Measurements from ENCODE around the gene ZNF567.
A peak's percentile ranks its signal among the peaks of the same experiment; 100 is the strongest.
"Not testable (repeated sequence)": the region's sequence is repeated elsewhere in the genome, so short reads cannot be mapped to it uniquely, and the experiment has no call there.

The ZNF567 gene

DNA sequence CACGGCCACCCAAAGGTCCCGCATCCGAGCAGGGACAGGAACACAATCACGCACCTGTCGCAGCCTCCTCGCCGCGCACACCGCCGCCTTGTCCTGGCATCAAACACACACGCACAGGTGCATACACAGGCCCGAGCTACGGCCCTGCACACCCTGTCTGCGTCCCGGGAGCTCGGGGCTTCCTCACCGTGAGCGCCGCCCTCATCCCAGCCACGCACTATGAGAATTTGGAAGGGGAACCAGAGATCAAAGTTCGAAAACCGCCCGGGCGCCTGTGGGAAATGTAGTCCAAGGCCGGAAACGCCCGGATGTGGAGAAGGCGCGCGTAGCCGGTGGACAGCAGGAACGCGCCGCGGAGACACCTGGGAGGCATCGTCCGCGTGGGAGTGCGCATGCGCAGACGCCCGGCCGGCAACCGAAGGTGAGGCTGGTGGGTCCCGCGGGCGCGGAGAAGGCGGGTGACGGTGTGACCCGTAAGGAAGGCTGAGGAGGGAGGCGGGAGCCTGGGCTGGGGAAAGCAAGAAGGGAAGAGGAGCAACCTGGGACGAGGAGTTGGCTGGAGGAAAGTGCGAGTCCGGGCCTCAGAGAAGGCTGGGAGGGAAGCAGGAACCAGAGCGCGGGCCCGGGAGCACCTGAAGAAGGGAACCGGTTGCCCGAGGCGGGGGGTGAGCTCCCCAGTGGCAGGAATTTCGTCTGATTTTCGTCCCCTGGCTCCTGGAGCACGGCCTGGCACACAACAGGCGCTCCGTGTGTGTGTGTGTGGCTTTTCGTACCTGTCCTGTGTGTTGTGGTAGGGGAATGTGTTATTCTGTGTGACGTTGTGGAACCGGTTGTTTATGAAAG is at the start of gene ZNF567:
Gene ZNF567 (plus strand): TSS at position 399 of the 843 bp plus-strand sequence. CDS start 7,256 bp downstream, outside the sequence.
- peak; percentile 94 for DNase-seq

DNA sequence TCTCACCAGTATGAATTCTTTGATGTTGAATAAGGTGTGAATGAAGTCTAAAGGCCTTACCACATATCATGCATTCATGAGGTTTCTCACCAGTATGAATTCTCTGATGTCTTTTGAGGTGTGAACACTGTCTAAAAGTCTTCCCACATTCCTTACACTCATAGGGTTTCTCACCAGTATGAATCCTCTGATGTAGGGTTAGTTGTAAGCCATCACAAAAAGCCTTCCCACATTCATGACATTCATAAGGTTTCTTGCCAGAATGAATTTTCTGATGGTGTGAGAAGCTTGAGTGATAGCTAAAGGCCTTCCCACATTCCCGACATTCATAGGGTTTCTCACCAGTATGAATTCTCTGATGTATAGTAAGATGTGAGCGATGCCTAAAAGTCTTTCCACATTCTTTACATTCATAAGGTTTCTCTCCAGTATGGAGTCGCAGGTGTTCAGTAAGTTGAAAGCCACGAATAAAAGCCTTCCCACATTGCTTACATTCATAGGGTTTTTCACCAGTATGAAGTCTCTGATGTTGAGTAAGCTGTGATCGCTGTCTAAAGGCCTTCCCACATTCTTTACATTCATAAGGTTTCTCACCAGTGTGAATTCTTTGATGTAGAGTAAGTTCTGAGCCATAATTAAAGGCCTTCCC is 48.4 kb upstream of the ZNF567 start:
- DNase-seq, result no peak

DNA sequence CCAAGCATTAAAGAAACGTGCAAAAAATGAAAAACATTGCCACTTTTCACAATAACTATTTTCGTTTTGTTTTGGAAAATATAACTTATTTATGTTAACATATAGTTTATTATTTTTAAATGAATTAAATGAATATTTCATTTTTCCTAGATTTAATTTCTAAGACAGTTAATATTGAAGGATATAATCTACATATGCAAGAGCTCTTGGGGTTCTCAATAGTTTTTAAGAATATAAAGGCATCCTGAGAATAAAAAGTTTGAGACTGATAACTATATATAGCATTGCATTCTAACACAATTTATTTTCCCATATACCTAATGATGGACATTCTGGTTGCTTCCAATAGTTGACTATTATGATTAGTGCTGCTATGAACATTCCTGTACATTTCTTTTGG is 40.7 kb upstream of the ZNF567 start:
- DNase-seq, result no peak

DNA sequence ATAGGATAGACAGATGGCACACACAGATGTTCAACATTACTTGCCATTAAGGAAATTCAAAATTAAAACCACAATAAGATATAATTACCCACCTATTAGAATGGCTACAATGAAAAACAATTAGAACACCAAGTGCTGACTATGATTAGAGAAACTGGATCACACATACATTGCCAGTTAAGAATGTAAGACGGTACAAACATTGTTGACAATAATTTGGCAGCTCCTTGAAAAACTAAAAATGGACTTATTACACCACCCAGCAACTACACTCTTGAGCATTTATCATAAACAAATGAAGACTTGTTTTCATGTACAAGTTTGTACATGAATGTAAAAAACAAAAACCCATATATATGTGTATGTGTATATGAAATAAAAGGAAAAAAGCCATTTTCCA is 34.5 kb upstream of the ZNF567 start:
- no peak for DNase-seq

DNA sequence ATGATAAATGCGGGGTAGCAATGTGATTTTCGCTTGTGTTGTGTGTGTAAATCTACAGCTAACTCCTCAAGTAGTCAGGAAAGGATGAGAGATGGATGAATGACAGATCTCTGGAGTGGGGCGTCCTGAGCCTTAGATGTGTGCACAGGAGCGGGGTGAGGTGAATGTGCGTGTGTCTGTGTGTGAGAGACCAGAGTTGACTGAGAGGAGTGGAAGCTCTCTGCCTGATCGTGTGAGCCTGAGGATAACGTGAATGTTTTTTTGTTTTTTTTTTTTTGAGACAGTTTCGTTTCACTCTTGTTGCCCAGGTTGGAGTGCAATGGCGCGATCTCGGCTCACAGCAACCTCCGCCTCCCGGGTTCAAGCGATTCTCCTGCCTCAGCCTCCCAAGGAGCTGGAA is 21.6 kb upstream of the ZNF567 start:
- no peak for DNase-seq

DNA sequence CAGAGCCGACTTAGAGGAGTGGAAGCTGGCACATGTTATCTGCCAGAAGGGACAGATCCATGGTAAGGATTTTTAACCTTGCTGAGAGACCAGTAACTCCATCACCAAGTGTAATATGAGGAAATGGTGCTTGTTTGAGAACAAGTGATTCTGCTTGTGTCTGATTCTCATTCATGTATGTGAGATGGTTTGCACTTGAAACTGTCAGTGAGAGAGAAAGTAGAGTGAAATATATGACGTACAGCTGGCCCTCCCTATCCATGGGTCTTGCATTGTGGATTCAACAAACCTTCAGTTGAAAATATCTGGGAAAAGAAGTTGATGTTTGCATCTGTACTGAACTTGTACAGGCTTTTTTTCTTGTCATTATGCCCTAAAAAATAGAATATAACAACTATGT is 18.8 kb upstream of the ZNF567 start:
- DNase-seq, result no peak

DNA sequence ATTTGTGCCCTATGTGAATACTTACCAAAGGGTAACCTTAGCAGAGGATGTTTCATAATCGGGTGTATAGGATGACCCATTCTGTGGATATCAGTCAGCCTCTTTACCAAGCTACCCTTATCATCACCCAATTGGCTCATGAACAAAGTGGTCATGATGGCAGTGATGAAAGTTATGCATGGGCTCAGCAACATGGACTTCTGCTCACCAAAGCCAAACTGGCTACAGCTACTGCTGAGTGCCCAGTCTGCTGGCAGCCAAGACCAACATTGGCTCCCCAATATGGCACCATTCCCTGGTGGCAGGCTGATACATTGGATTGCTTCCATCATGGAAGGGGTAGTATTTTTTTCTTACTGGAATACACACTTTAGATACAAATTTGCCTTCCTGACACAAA is 15.0 kb upstream of the ZNF567 start:
- DNase-seq, result no peak

DNA sequence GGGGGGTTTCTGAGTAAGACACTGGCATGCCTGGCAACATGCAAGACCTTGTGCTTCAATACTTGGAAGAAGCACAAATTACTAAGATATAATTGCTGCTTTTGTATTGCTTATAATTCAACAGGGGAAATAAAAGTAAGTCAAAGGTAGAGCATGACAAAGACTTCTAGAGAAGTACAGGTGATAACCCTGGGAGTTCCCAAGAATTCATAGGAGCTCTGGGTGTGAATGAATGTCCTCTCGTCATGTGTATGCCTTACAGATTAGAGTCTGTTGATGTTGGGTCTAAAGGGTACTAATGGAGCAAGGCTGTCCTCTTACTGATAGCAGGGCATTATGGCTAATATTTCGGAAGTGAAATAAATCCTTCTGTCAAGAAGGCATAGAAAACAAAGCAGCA is 13.2 kb upstream of the ZNF567 start:
- no peak for DNase-seq

DNA sequence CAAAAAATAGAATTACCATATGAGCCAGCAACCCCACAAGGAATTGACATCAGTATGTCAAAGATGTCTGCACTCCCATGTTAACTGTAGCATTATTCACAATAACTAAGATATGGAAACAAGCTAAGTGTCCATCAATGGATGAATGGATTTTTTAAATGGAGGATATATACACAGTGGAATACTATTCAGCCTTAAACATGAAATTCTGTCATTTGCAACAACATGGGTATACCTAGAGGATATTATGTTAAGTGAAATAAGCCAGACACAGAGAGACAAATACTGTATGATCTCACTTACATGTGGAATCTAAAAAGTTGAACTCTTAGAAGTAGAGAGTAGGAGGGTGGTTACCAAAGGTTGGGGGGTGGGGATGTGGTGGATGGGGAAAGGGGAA is 8.0 kb upstream of the ZNF567 start:
- DNase-seq, result no peak

DNA sequence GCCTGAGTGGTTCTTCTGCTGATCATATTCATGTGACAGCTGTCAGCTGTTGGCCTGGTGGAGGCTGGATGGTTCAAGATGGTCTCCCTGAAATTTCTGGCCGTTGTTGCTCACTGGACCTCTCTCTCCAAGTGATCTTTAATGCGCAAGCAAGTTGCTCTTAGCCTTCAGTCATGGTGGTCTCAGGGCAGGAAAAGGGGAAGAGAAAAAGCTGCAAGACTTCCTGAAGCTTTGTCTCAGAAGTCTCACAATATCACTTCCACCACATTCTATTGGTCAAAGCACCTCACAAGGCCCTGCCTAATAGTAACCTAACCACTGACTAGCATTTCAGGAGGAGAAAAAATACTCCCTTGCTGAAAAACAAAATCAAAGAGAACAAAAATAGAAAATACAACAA is 1.6 kb upstream of the ZNF567 start:
- no peak for DNase-seq

DNA sequence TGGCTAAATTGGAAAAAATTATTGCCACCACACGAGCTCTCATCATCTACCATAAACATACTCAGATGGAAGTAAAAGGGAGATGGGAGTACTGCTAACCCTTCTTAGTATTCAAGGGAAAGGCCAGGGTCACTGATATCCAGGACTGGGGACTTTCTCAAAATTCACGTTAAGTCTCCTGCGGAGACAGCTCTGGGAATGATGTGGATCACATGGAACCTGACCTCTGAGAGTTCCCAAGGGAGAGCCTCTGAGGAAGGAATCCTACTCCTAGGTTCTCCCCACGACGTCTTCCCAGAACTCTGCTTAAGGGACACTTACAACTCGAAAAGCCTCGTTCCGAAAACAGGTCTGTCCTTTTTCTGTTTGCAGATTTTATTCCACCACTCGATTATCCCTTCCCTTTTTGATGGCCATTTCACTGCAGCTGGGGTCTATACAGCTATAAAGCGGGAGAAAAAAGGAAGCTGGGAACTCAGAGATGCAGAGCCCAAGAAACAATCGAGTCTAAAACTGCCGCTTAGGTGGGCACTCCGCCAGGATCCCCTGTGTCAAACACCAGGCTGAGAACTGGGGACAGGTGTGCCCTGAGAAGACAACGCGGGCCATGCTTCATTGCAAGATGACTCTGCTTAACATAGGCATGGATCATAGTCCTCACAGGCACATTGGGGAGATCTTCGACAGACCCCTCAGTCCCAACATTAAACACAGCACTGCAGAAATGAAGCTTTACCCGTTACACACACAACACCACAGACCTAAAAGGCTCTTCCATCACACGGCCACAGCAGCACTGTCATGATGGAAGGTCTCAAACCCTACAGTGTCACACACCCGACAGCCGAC is 823 bp upstream of the ZNF567 start:
- DNase-seq, result no peak

DNA sequence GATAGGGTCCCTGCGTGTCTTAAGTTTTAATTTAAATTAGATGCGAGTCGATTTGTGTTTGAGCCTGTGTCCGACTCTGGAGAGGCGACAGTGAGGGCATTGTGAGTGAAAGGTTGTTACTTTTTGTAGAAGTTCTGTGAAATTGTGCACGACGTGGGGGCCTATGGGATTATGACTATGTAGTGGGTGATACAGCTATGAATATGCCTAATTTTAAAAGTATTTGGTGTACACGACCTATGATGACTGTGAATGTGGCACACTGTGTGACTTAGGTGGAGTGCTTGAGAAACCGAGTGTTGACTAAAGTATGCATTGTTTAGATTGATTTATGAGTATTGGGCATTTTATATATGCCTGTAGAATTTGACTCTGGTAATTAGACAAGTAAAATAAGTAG is 646 bp downstream of the ZNF567 start:
- no peak for DNase-seq

DNA sequence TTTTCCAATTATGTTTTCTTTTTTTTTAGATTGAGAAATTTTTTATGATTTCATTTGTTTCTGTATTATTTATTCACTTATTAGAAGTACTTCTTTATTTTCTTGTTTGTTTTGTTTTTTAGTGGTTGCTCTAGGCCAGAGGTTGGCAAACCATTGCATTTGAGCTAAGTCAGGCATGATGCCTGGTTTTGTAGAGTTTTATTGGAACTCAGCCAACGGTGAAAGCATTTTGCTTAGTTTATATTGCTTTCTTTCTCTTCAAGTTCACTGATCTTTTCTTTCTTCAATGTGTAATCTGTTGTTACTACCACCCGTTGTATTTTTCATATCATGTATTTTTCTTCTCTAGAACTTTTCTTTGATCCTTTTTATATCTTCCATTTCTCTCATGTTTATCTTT is 19.7 kb downstream of the ZNF567 start:
- DNase-seq, result no peak

DNA sequence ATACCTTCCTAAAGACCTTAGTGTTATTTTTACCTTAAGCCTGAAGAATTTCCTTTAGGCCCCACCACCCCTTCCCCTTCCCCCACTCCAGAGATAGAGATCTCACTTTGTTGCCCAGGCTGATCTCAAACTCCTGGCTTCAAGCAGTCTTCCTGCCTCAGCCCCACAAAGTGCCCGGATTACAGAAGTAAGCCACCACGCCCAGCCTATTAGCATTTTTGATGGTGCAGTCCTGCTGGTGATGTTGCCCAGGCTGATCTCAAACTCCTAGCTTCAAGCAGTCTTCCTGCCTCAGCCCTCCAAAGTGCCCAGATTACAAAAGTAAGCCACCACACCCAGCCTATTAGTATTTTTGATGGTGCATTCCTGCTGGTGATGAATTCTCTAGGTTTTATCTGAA is 22.0 kb downstream of the ZNF567 start:
- no peak for DNase-seq

DNA sequence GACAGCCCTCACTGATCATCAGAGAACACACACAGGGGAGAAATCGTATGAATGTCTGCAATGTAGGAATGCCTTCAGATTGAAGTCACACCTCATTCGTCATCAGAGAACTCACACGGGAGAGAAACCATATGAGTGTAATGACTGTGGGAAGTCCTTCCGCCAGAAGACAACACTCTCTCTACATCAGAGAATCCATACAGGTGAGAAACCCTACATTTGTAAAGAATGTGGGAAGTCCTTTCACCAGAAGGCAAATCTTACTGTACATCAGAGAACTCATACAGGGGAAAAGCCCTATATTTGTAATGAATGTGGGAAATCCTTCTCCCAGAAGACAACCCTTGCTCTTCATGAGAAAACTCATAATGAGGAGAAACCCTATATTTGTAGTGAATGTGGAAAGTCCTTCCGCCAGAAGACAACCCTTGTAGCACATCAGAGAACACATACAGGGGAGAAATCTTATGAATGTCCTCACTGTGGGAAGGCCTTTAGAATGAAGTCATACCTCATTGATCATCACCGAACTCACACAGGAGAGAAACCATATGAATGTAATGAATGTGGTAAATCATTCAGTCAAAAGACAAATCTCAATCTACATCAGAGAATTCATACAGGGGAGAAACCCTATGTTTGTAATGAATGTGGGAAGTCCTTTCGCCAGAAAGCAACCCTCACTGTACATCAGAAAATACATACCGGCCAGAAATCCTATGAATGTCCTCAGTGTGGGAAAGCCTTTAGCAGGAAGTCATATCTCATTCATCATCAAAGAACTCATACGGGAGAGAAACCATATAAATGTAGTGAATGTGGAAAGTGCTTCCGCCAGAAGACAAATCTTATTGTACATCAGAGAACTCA is 32.5 kb downstream of the ZNF567 start:
- no peak for DNase-seq

DNA sequence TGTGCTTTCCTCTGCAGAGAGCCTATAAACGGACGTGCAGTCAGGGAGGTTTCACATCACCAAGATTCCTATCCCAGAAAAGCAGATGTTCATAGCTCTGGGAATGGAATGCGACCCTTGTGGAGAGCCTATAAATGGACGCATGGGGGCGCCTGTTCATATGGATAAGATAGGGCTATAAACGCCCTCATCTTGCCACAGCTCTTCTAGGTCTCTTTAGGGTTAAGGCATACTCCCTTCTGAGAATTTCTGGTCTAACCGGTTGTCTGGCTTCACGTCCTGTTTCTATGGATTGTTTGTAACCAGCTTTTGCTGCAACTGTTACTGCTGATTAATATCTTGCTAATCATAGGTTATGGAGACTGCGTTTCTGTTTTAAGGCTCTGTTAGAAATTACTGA is 48.8 kb downstream of the ZNF567 start:
- DNase-seq, result not testable (repeated sequence)

DNA sequence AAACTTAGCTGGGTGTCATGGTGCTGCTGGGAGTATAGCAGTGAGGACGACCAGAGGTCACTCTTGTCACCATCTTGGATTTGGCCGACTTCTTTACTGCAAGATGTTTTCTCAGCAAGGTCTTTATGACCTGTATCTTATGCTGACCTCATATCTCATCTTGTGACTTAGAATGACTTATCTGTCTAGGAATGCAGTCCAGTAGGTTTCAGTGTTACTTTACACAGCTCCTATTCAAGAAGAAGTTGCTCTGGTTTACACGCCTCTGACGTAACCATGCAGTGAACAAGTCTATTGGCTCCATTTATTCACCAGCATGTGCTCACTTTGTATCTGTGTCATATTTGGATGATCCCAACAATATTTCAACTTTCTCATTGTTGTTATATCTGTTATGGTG is 58.5 kb downstream of the ZNF567 start:
- DNase-seq, result no peak

DNA sequence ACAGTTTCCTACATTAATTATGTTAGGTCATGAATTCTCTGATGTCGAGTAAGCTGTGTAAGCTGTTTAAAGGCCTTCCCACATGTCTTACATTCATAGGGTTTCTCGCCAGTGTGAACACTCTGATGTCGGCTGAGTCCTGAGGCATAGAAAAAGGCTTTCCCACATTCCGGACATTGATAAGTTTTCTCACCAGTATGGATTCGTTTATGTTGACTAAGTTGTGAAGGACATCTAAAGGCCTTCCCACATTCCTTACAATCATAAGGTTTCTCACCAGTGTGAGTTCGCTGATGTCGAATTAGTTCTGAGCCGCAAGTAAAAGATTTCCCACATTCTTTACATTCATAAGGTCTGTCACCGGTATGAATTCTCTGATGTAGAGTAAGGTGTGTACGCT is 60.3 kb downstream of the ZNF567 start:
- no peak for DNase-seq

DNA sequence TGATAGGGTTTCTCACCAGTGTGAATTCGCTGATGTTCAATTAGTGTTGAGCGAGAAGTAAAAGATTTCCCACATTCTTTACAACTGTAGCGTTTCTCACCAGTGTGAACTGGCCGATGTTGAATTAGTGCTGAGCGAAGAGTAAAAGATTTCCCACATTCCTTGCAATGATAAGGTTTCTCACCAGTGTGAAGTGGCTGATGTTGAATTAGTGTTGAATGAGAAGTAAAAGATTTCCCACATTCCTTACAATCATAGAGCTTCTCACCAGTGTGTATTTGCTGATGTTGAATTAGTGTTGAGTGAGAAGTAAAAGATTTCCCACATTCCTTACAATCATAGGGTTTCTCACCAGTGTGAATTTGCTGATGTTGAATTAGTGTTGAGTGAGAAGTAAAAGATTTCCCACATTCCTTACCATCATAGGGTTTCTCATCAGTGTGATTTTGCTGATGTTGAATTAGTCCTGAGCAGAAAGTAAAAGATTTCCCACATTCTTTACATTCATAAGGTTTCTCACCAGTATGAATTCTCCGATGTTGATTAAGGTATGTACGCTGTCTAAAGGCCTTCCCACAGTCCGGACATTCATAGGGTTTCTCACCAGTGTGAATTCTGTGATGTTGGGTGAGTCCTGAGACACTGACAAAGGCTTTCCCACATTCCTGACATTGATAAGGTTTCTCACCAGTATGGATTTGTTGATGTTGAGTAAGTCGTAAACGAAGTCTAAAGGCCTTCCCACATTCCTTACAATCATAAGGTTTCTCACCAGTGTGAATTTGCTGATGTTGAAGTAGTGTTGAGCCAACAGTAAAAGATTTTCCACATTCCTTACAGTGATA is 61.2 kb downstream of the ZNF567 start:
- no peak for DNase-seq

DNA sequence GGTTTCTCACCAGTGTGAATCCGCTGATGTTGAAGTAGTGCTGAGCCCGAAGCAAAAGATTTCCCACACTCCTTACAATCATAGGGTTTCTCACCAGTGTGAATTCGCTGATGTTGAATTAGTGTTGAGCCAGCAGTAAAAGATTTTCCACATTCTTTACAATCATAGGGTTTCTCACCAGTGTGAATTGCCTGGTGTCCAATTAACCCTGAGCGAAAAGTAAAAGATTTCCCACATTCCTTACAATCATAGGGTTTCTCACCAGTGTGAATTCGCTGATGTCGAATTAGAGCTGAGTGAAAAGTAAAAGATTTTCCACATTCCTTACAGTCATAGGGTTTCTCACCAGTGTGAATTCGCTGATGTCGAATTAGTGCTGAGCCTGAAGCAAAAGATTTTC is 62.2 kb downstream of the ZNF567 start:
- not testable (repeated sequence) for DNase-seq

DNA sequence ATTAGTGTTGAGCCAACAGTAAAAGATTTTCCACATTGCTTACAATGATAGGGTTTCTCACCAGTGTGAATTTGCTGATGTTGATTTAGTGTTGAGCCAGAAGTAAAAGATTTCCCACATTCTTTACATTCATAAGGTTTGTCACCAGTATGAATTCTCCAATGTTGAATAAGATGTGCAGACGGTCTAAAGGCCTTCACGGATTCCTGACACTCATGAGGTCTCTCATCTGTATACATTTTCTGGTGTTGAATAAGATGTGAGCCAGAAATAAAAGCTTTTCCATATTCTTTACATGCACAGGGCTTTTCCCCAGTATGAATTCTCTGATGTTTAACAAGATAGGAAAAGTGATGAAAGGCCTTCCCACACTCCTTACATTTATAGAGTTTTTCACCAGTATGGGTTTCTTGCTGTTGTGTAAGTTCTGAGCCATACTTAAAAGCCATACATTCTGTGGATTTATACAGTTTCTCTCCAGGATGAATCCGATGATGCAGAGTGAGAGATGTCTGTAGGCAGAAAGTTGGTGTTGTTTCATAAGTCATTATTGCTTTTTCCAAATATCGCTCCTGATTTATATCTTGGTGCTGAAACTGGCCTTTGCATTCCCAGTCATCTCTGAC is 62.8 kb downstream of the ZNF567 start:
- no peak for DNase-seq

Measured in NCI-H2029 (cell line).